NB4 (cell line): ENCODE data around the gene RARG.

Experiments used
- CTCF ChIP-seq: IDR thresholded peaks from one replicate; pipeline ENCODE4 v1.5.1; 2012; ENCODE audit warnings: low read depth, low read length
- MAX ChIP-seq: IDR thresholded peaks from 2 replicates; pipeline ENCODE4 v1.6.1; 2011; ENCODE audit warnings: low read depth, low read length
- MYC ChIP-seq: IDR thresholded peaks from 2 replicates; pipeline ENCODE4 v1.6.1; 2011; ENCODE audit warnings: low read depth, low read length
- POLR2A ChIP-seq: IDR thresholded peaks from 2 replicates; pipeline ENCODE4 v1.6.1; 2011; ENCODE audit warnings: mild to moderate bottlenecking; ENCODE audit not compliant: insufficient read length; ENCODE audit errors: extremely low read depth

GRCh38 chr12:53268630-53269562 lies 36.9 kb upstream of the RARG start:
- TF ChIP-seq CTCF = no peak
- TF ChIP-seq MAX = no peak
- TF ChIP-seq POLR2A = no peak
- TF ChIP-seq MYC = no peak
